Neural progenitor cell (in vitro differentiated cells): Measurements from ENCODE around the gene FLRT2.

Experiments
- CTCF ChIP-seq: fragments of 200-600 bp; sonication (generic); IDR thresholded peaks from 2 replicates; pipeline ENCODE4 v1.5.1; 2017; ENCODE audit warnings: antibody characterized with exemption, mild to moderate bottlenecking
- EZH2 ChIP-seq: fragments of 200-600 bp; sonication (generic); IDR thresholded peaks from 2 replicates; pipeline ENCODE4 v1.6.1; 2017; ENCODE audit warnings: antibody characterized with exemption, mild to moderate bottlenecking, moderate library complexity
- EZH2phosphoT487 ChIP-seq: fragments of 200-600 bp; sonication (generic); IDR thresholded peaks from 2 replicates; pipeline ENCODE4 v1.6.1; 2017; ENCODE audit warnings: antibody characterized with exemption

- TF ChIP-seq CTCF (no peak), EZH2 (no peak), EZH2phosphoT487 (no peak)
These were observed 165.4 kb downstream of the FLRT2 start for GRCh38 chr14:85695300-85695699.
